Activated CD4-positive, alpha-beta T cell treated with anti-CD3 and anti-CD28 coated beads, Interleukin-2, amount 10 ng/mL, durations not matched to agents 24 days and 14 days (primary cell): ENCODE measurements around the gene HHAT. TPM values are rescaled to one million over a fixed set of nuclear protein-coding genes. Genes with fewer than 3 reads are reported as not detected.
A peak's percentile ranks its signal among the peaks of the same experiment; 100 is the strongest.

ENCODE experiments used
- DNase-seq: peaks from one replicate; pipeline ENCODE4 v3.0.0; 2022
- H3K27ac Mint-ChIP-seq: one replicate; pipeline ENCODE4 v1.8.0; 2022; ENCODE audit warnings: mild to moderate bottlenecking, mixed read lengths
- H3K27me3 Mint-ChIP-seq: one replicate; pipeline ENCODE4 v1.8.0; 2022; ENCODE audit warnings: mixed read lengths
- H3K36me3 Mint-ChIP-seq: one replicate; pipeline ENCODE4 v1.8.0; 2022; ENCODE audit warnings: low read depth, mild to moderate bottlenecking, mixed read lengths
- H3K4me1 Mint-ChIP-seq: one replicate; pipeline ENCODE4 v1.8.0; 2021; ENCODE audit warnings: mixed read lengths
- H3K4me3 Mint-ChIP-seq: one replicate; pipeline ENCODE4 v1.8.0; 2022; ENCODE audit warnings: mild to moderate bottlenecking, moderate library complexity, mixed read lengths
- H3K9me3 Mint-ChIP-seq: one replicate; pipeline ENCODE4 v1.8.0; 2021; ENCODE audit warnings: mixed read lengths
- intact Hi-C: fragments of 100-400 bp; cut with micrococcal nuclease; formaldehyde crosslinking; loops from one replicate; pipeline ENCODE4 v1.15.1; 2023
- total RNA-seq: library from RNA; stranded (reverse); gene quantifications from 2 replicates; pipeline ENCODE4 v1.2.3, GENCODE V29; 2022

HHAT gene
- total RNA-seq, 1 donor from 2014 or later: 0.47 TPM

- H3K27ac Mint-ChIP-seq: no peak overlapping the region
- no peaks in the 10 kb centered on the region for H3K36me3 Mint-ChIP-seq
- H3K4me1 Mint-ChIP-seq: no peaks in the 10 kb centered on the region
- peaks cover 21% of the 10 kb centered on the region for H3K27me3 Mint-ChIP-seq
- H3K4me3 Mint-ChIP-seq: no peak overlapping the region
- peaks cover 5% of the 10 kb centered on the region for H3K9me3 Mint-ChIP-seq
- no peak for DNase-seq
- intact Hi-C loops: no loop called here
These were observed 100.0 kb downstream of the HHAT start for GRCh38 chr1:210428696-210429095.

- no peaks in the 10 kb centered on the region for H3K4me1 Mint-ChIP-seq
- no peaks in the 10 kb centered on the region for H3K27me3 Mint-ChIP-seq
- DNase-seq: no peak
- H3K9me3 Mint-ChIP-seq: no peaks in the 10 kb centered on the region
- intact Hi-C loops: no loop called here
- H3K36me3 Mint-ChIP-seq: no peaks in the 10 kb centered on the region
- H3K27ac Mint-ChIP-seq: no peak overlapping the region
- H3K4me3 Mint-ChIP-seq: no peak overlapping the region
These were observed 105.5 kb downstream of the HHAT start for GRCh38 chr1:210434223-210434622.

- H3K27ac Mint-ChIP-seq: no peak overlapping the region
- H3K4me3 Mint-ChIP-seq: no peak overlapping the region
- no peak for DNase-seq
- no peaks in the 10 kb centered on the region for H3K36me3 Mint-ChIP-seq
- no peaks in the 10 kb centered on the region for H3K9me3 Mint-ChIP-seq
- intact Hi-C loops: no loop called here
- no peaks in the 10 kb centered on the region for H3K4me1 Mint-ChIP-seq
- no peaks in the 10 kb centered on the region for H3K27me3 Mint-ChIP-seq
These were observed 108.4 kb downstream of the HHAT start for GRCh38 chr1:210437111-210437510.

- no peak for DNase-seq
- Mint-ChIP-seq H3K27me3 (no peaks in the 10 kb centered on the region), H3K9me3 (no peaks in the 10 kb centered on the region), H3K27ac (no peak overlapping the region), H3K4me1 (no peaks in the 10 kb centered on the region), H3K36me3 (no peaks in the 10 kb centered on the region), H3K4me3 (no peak overlapping the region)
- intact Hi-C loops: no loop called here
These were observed 109.1 kb downstream of the HHAT start for GRCh38 chr1:210437781-210438180.

DNA sequence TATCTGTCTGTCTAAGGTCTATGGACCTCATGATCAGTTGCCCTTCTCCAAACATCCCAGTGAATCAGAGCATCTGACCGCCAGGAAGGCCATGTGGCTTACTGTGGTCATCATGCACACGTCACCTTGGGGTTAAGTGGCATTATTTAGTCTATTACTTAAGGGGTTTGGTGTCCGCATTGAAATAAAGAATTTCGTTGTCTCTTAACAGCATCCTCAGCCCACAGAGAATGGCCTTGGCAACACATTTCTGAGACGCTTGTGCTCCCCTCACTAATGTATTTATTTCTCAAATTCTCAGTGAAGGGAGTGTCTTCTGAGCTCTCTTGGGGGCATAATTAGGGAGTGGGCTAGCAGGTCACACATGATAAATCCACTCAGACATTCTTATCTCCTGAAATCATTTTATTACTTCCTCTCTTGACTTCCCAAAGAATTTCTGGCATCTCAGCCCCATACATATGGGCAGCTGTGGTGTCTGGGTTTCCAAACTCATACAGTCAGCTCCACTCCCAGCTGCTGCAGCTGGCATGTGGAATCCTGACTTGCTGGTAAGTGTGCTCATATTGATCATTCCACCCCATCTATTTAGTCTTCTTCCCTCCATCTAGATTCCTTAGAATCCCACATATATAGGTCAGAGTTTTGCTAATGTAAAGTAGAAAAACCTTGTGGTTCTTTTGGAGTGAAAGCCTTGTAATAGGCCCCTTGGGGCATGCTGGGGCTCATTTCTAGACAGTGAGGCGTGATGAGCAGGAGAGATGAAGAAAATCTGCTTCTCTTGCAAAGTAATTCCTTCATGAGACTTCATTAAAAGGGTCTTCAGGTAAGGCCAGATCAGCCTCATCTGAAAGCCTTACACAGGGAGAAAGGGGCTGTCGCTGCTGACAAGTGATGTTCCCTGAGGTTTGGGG is 110.5 kb downstream of the HHAT start:
- H3K9me3 Mint-ChIP-seq: no peaks in the 10 kb centered on the region
- no peak for DNase-seq
- H3K27ac Mint-ChIP-seq: no peak overlapping the region
- no peak overlapping the region for H3K4me3 Mint-ChIP-seq
- H3K27me3 Mint-ChIP-seq: no peaks in the 10 kb centered on the region
- intact Hi-C loops: no loop called here
- H3K4me1 Mint-ChIP-seq: no peaks in the 10 kb centered on the region
- no peaks in the 10 kb centered on the region for H3K36me3 Mint-ChIP-seq

- intact Hi-C loops: loop anchor here (10.0 kb wide), 2 partner anchors 815 to 1075 kb away; partner anchors contain the start of gene RCOR3
- no peaks in the 10 kb centered on the region for H3K27me3 Mint-ChIP-seq
These were observed 111.4 kb downstream of the HHAT start for GRCh38 chr1:210440081-210440480.

DNA sequence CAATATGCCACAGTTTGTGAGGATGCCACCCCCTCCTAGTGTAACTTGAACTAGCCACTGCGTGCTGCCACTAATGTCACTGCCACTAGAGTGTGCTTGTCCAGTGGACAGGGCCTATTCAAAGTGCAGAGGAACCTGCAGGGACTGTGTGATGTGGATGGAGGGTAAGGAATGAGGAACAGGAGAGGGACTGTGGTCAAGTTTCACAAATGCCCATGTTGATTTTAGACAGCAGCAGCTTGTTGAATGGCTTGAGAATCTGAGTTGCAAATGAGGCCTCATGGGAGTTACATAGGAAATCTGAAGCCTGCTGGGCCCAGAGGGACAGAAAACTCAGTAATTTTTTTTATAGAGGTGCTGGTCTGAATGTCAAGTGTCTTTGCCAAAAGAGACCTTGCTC is 112.3 kb downstream of the HHAT start:
- Mint-ChIP-seq H3K36me3 (no peaks in the 10 kb centered on the region), H3K9me3 (no peaks in the 10 kb centered on the region), H3K4me3 (no peak overlapping the region), H3K27me3 (no peaks in the 10 kb centered on the region), H3K4me1 (peaks cover 7% of the 10 kb centered on the region), H3K27ac (no peak overlapping the region)
- intact Hi-C loops: loop anchor here (10.0 kb wide), 2 partner anchors 814 to 1074 kb away; partner anchors contain the start of gene RCOR3
- no peak for DNase-seq

More at GRCh38 chr1:210440081-210440480, 111.4 kb downstream of the HHAT start:
- H3K4me1 Mint-ChIP-seq: no peaks in the 10 kb centered on the region
- H3K9me3 Mint-ChIP-seq: no peaks in the 10 kb centered on the region
- DNase-seq: no peak
- no peaks in the 10 kb centered on the region for H3K36me3 Mint-ChIP-seq
- no peak overlapping the region for H3K27ac Mint-ChIP-seq
- no peak overlapping the region for H3K4me3 Mint-ChIP-seq

DNA sequence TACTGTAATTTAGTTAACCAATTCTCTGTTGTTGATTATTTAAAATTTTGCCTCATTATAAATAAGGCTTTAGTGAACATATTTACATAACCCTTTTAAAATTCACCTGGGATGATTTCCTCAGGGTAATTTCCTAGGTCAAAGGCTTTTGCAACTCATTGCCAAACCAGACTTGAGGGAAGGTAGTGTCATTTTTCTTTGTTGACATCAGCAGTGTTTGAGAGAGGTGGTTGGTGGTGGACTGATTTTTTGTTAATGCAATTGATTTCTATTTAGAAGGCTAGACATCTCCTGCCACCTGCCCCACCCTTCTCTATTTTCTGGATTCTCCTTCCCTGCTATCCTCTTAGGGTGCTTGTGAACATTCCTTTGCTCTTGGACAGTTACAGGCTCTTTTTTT is 116.8 kb downstream of the HHAT start:
- H3K36me3 Mint-ChIP-seq: no peaks in the 10 kb centered on the region
- peak overlapping the region; percentile 51 for H3K27ac Mint-ChIP-seq
- H3K4me3 Mint-ChIP-seq: no peak overlapping the region
- no peak for DNase-seq
- intact Hi-C loops: loop anchor here (5.0 to 10.0 kb wide), 5 partner anchors 809 to 1132 kb away; partner anchors contain the start of genes RCOR3 and SLC30A1
- peaks cover 4% of the 10 kb centered on the region for H3K27me3 Mint-ChIP-seq
- H3K4me1 Mint-ChIP-seq: peaks cover 24% of the 10 kb centered on the region
- no peaks in the 10 kb centered on the region for H3K9me3 Mint-ChIP-seq

DNA sequence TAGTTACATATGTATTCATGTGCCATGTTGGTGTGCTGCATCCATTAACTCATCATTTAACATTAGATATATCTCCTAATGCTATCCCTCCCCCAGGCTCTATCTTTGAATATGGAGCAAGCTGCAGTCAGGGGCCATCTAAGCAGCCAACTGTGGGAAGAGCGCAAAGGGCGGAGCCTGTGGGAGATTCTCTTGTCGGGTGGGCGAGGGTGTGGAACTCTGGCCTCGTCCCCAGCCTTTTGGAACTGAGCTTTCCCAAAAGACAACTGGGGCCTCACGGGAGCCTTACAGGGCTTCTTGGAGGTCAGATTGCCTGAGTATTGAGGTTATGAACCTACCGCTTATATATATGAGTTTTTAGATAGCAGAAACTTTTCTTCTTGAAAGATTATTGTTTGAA is 117.2 kb downstream of the HHAT start:
- Mint-ChIP-seq H3K4me1 (peaks cover 24% of the 10 kb centered on the region), H3K27me3 (peaks cover 6% of the 10 kb centered on the region), H3K36me3 (no peaks in the 10 kb centered on the region), H3K27ac (peak overlapping the region; percentile 78), H3K9me3 (no peaks in the 10 kb centered on the region), H3K4me3 (peak overlapping the region; percentile 36)
- intact Hi-C loops: loop anchor here (1.0 to 10.0 kb wide), 11 partner anchors 18 to 1131 kb away; partner anchors contain the start of genes RCOR3 and SLC30A1
- no peak for DNase-seq

GRCh38 chr1:210446479-210446878 is 117.8 kb downstream of the HHAT start:
- Mint-ChIP-seq H3K4me1 (peaks cover 24% of the 10 kb centered on the region), H3K9me3 (no peaks in the 10 kb centered on the region), H3K36me3 (no peaks in the 10 kb centered on the region), H3K27me3 (peaks cover 6% of the 10 kb centered on the region), H3K4me3 (peak overlapping the region; percentile 36), H3K27ac (peak overlapping the region; percentile 78)
- intact Hi-C loops: loop anchor here (1.0 to 10.0 kb wide), 11 partner anchors 18 to 1131 kb away; partner anchors contain the start of genes RCOR3 and SLC30A1
- DNase-seq: peak; percentile 90

DNA sequence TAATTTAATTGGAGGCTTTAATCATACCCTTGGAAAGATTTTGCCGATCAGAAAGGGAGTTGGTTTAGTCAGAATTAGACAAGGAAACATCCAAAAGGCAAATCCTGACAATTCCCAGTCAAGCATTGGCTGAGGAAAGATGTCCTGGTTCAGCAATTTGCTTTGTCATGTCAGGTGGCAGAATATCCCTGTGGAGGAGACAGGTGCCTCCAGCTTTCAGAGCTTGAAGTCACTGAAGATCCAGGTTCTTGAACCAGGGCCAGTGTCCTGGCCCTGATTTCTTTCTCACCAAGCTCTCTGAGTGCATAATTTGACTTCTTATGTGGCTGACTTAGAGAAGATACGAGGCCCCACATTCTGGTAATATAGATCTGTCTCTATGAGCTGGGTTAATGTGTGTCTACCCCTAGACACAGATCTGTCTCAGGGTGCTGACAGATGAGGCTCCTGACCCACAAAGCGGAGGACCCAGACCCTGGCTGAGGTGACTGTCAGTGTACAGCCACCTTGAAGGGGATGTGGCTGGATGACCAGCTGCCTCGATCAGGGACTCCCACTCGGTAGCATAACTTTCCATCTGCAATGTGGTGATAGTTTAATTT is 118.9 kb downstream of the HHAT start:
- Mint-ChIP-seq H3K27me3 (peaks cover 10% of the 10 kb centered on the region), H3K4me1 (peaks cover 24% of the 10 kb centered on the region), H3K4me3 (no peak overlapping the region), H3K36me3 (no peaks in the 10 kb centered on the region), H3K9me3 (no peaks in the 10 kb centered on the region), H3K27ac (peak overlapping the region; percentile 11)
- intact Hi-C loops: loop anchor here (1.0 to 10.0 kb wide), 10 partner anchors 41 to 1130 kb away; partner anchors contain the start of genes KCNH1, RCOR3 and SLC30A1
- DNase-seq: no peak

GRCh38 chr1:210448297-210448892 is 119.7 kb downstream of the HHAT start:
- H3K27me3 Mint-ChIP-seq: peaks cover 14% of the 10 kb centered on the region
- peak; percentile 72 for DNase-seq
- peaks cover 24% of the 10 kb centered on the region for H3K4me1 Mint-ChIP-seq
- intact Hi-C loops: loop anchor here (1.0 to 10.0 kb wide), 7 partner anchors 136 to 1129 kb away; partner anchors contain the start of genes KCNH1, RCOR3 and SLC30A1
- H3K36me3 Mint-ChIP-seq: no peaks in the 10 kb centered on the region
- H3K9me3 Mint-ChIP-seq: no peaks in the 10 kb centered on the region
- no peak overlapping the region for H3K4me3 Mint-ChIP-seq
- no peak overlapping the region for H3K27ac Mint-ChIP-seq

GRCh38 chr1:210455840-210456603 is 127.3 kb downstream of the HHAT start:
- peaks cover 8% of the 10 kb centered on the region for H3K4me1 Mint-ChIP-seq
- no peak overlapping the region for H3K27ac Mint-ChIP-seq
- peaks cover 22% of the 10 kb centered on the region for H3K27me3 Mint-ChIP-seq
- intact Hi-C loops: no loop called here
- H3K36me3 Mint-ChIP-seq: no peaks in the 10 kb centered on the region
- peaks cover 4% of the 10 kb centered on the region for H3K9me3 Mint-ChIP-seq
- DNase-seq: no peak
- H3K4me3 Mint-ChIP-seq: no peak overlapping the region
